HepG2 (cell line): ENCODE results near the gene RP2. TPM values are rescaled to one million over a fixed set of nuclear protein-coding genes. Genes with fewer than 3 reads are reported as not detected.
A peak's percentile ranks its signal among the peaks of the same experiment; 100 is the strongest.

Experiments
- CTCF ChIP-seq: sonication (generic); formaldehyde crosslinking; IDR thresholded peaks from 2 replicates; pipeline ENCODE4 v1.5.0; 2020; ENCODE audit warnings: mild to moderate bottlenecking, missing genetic modification reagents, moderate library complexity
- GMEB1 ChIP-seq: sonication (generic); formaldehyde crosslinking; IDR thresholded peaks from 2 replicates; pipeline ENCODE4 v1.5.1; 2020; ENCODE audit warnings: missing genetic modification reagents, mild to moderate bottlenecking, borderline replicate concordance
- ISX ChIP-seq: sonication (generic); formaldehyde crosslinking; conservative IDR thresholded peaks from 2 replicates; pipeline ENCODE4 v1.5.0; 2020; ENCODE audit warnings: missing genetic modification reagents
- MEIS2 ChIP-seq: sonication (generic); formaldehyde crosslinking; IDR thresholded peaks from 2 replicates; pipeline ENCODE4 v1.9.0; 2021; ENCODE audit warnings: mild to moderate bottlenecking, missing genetic modification reagents
- MNT ChIP-seq: fragments of 450-650 bp; IDR thresholded peaks from 2 replicates; pipeline ENCODE4 v1.6.1; 2016
- MXI1 ChIP-seq: IDR thresholded peaks from 3 replicates; pipeline ENCODE4 v1.6.1; 2012; ENCODE audit warnings: low read depth, low read length, inconsistent platforms, borderline replicate concordance
- NR0B2 ChIP-seq: sonication (generic); formaldehyde crosslinking; IDR thresholded peaks from 2 replicates; pipeline ENCODE4 v1.4.0; 2020; ENCODE audit warnings: mild to moderate bottlenecking, missing genetic modification reagents
- UBTF ChIP-seq: sonication (generic); formaldehyde crosslinking; IDR thresholded peaks from 2 replicates; pipeline ENCODE4 v1.4.0; 2020; ENCODE audit warnings: mild to moderate bottlenecking, missing genetic modification reagents
- ZNF230 ChIP-seq: sonication (generic); formaldehyde crosslinking; IDR thresholded peaks from 2 replicates; pipeline ENCODE4 v1.4.0; 2020; ENCODE audit warnings: mild to moderate bottlenecking, missing genetic modification reagents
- ZNF335 ChIP-seq: sonication (generic); formaldehyde crosslinking; IDR thresholded peaks from 2 replicates; pipeline ENCODE4 v1.4.0; 2020; ENCODE audit warnings: missing genetic modification reagents
- ZNF34 ChIP-seq: sonication (generic); formaldehyde crosslinking; IDR thresholded peaks from 2 replicates; pipeline ENCODE4 v1.4.0; 2020; ENCODE audit warnings: mild to moderate bottlenecking, missing genetic modification reagents, borderline replicate concordance
- ZNF414 ChIP-seq: sonication (generic); formaldehyde crosslinking; IDR thresholded peaks from 2 replicates; pipeline ENCODE4 v1.5.0; 2020; ENCODE audit warnings: missing genetic modification reagents
- ZNF574 ChIP-seq: sonication (generic); formaldehyde crosslinking; IDR thresholded peaks from 2 replicates; pipeline ENCODE4 v1.4.0; 2020; ENCODE audit warnings: missing genetic modification reagents
- ZNF747 ChIP-seq: sonication (generic); formaldehyde crosslinking; IDR thresholded peaks from 2 replicates; pipeline ENCODE4 v1.8.1; 2023; ENCODE audit warnings: missing genetic modification reagents, mild to moderate bottlenecking, borderline replicate concordance
- polyA plus RNA-seq, 8 experiments: library from polyadenylated mRNA; depleted of rRNA in 3 of 8; stranded (reverse) in 7 of 8; unstranded in 1 of 8; fragments of >200 nt; fragmentation: Illumina TruSeq in 4 of 8; extraction: Trizol in 4 of 8; gene quantifications; 2 replicates each; pipeline versions ENCODE4 v1.2.1 to v1.2.3, GENCODE V29; 2011 to 2016; ENCODE audit warnings: low read depth in 4 of 8, missing spikeins in 1 of 8, mixed read lengths in 1 of 8; ENCODE audit not compliant: insufficient read depth in 1 of 8
- total RNA-seq, 5 experiments: library from RNA; depleted of rRNA; stranded (reverse); fragments of >200 nt; fragmentation: Illumina TruSeq; extraction: Trizol; gene quantifications; 2 replicates each; pipeline ENCODE4 v1.2.3, GENCODE V29; 2016; ENCODE audit warnings: low read depth in 1 of 5

RP2 gene
- total and polyA plus RNA-seq, 2 of the 13 experiments (the other 11 are each of a cell fraction or from before 2014, with no cell fraction given), result 5.0 to 9.9 TPM

GRCh38 chrX:46912603-46913491 lies 76.0 kb downstream of the RP2 start (continued):
- TF ChIP-seq NR0B2 (no peak), ZNF747 (CRISPR knock-in tag) (no peak), MNT (no peak), ISX (CRISPR knock-in tag) (no peak), ZNF230 (CRISPR knock-in tag) (no peak), MXI1 (no peak), ZNF414 (CRISPR knock-in tag) (no peak), ZNF574 (CRISPR knock-in tag) (peak; percentile 77), ZNF34 (CRISPR knock-in tag) (no peak), CTCF (peak; percentile 77), ZNF335 (no peak), GMEB1 (no peak), UBTF (peak; percentile 47; the same call in 1 of the 2 replicates), MEIS2 (no peak)
